NCI-H1105 (cell line): ENCODE results near the gene FGFR1OP2.
"Not testable (repeated sequence)": the region's sequence is repeated elsewhere in the genome, so short reads cannot be mapped to it uniquely, and the experiment has no call there.

Experiments
- DNase-seq: peaks from one replicate; lab custom pipeline; 2025; lab: John Stamatoyannopoulos, UW

FGFR1OP2 gene

DNA sequence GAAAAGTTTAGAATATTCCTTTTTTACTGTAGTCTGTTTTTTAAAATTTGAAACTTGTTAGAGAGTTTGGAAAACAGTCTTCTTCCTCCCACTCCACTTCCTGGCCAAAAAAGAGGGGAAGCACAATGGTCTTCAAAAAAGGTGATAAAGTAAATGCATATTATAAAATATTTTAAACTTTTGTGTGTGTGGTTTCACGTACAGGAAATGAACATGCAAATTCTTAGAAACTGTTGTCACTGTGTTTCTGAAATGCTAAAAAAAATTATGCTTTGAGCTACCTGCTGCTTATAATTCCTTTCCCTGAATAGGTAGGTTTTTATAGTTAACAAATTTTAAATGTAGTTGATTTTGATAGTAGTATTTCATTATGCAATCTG lies 2.9 kb downstream of the FGFR1OP2 start:
- DNase-seq, result no peak

DNA sequence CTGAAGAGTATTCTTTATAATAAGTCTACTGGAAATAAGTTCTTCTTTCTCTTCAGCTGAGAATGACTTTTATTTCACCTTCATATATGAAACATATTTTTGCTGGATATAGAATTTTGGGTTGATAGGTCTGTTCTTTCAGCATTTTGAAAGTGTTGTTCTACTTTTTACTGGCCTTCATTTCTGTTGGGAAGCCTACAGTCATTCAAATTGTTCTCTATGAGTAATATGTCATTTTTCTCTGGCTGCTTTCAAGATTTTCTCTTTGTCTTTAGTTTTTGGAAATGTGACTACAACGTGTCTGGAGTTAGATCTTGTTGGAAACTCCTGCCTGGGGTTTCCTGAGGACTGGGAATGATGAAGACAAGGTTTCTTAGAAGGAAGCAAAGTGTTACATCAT lies 10.0 kb downstream of the FGFR1OP2 start:
- DNase-seq, result no peak

DNA sequence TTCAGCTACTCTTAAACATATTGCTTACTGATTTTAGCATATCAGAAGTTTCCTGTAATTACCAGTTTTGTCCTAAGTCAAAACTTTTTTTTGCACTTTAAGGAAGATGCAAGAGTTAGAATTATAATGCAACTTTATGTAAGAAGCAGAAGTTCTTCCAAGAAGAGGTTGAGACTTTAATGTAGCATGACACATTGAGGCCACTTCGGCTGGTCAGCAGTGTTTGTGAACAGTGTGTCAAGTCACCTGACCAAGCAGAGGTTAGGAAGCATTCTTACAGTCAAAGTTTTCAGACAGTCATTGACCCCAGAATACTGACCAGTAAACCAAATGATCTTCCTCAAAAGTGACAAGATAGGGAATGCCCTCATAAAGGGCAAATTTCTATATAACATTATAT lies 15.2 kb downstream of the FGFR1OP2 start:
- no peak for DNase-seq

DNA sequence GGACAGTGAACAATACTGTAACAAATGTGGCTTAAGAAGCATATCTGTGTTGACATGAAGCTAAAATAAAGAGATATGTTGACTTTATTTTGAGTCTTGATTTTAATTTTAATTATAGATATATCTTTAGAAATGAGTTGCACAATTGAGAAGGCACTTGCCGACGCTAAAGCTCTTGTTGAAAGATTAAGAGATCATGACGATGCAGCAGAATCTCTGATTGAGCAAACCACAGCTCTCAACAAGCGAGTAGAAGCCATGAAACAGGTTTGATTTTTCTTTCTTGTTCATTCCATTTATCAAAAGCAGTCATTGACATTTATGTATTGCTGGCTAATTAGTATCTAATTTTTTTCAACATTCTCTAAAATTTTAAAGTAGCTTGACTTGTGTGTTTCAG lies 15.8 kb downstream of the FGFR1OP2 start:
- DNase-seq, result no peak

DNA sequence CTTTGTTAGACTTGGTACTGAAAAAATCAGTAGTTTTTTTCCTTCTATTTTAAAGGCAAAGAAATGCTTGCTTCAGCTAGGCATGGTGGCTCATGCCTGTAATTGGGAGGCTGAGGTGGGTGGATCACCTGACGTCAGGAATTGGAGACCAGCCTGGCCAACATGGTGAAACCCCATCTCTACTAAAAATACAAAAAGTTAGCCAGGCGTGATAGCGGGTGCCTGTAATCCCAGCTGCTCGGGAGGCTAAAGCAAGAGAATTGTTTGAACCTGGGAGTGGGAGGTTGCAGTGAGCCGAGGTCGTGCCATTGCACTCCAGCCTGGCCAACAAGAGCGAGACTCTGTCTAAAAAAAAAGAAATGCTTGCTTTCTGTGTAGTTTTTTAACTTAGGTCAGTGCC lies 23.1 kb downstream of the FGFR1OP2 start:
- not testable (repeated sequence) for DNase-seq

DNA sequence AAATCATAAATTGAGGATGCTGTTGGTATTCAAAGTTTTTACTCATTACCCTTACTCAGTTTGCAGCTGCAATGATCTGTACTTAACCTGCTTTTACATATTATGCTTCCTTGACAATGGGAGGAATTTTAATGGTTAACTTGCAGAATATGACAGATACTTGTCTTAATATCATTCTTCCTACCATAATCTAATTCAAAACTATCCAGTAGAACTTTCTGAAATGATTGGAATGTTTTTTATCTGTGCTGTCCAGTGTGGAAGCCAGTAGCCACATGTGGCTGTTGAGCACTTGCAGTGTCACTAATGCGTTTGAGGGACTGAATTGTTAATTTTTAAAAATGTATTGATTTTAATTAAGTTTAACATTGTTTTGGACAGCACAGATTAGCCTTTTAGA lies 23.5 kb downstream of the FGFR1OP2 start:
- no peak for DNase-seq

DNA sequence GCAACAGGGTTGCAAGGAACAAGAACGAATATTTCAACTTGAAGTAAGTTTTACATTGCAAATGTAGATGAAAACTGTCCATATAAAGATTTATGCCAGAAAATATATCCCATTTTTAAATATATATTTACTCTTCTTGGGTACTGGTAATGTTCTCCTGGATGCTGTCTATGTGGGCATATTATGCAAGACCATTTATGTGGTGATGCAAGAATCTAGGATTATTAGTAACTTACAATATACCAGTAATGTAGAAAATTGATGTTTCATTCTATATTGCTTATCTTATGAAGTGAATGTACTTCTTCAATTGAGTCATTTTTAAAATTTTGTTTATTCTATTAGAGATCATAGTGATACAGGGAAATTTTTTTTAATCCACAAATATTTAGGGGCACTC lies 25.1 kb downstream of the FGFR1OP2 start:
- DNase-seq, result no peak

DNA sequence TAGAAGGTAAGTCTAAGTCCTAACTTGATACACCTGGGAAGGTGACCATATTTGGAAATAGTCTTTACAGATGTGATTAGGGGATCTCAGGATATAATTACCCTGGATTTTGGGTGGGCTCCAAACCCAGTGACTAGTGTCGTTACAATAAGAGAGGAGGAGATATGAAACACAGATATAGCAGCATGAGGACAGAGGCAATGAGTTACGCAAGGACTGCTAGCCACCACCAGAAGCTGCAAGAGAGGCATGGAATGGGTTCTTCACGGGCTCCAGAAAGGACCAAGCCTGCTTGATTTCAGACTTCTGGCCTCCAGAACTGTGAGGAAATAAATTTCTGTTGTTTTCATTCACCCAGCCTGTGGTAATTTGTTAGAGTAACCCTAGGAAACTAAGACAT lies 28.6 kb downstream of the FGFR1OP2 start:
- DNase-seq, result no peak

DNA sequence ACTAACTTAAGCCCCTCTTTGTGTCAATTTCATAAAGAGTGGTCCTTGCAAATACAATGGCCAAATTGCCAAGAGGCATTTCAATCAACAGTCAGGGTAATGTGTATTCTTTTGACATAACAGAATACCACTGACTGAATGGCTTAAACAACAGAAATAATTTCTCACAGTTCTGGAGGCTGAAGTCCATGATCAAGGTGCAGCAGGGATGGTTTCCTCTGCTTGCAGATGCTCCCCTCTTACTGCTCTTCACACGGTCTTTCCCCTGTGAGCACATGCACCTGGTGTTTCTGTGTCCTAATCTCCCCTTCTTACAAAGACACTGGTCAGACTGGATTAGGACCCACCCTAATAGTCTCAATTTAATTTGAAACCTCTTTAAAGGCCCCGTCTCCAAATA lies 31.9 kb downstream of the FGFR1OP2 start:
- no peak for DNase-seq

DNA sequence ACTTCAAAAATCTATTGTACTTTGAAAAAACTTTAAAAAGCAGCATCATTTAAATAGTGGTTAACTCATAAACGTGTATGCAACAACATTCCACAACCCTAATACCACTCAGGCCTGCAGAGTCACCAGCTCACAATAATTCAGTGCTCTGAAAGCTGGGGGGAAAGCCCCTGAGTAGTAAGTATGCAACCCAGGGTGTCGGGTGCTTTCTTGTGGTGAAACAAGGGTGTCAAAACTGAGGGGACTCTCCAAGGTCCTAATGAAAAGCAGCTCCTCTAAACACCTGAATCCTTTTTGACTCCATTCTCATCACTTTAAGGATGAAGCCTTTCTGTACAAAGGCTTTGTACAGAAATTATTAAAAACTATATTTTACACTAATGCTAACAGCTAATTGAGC lies 33.7 kb downstream of the FGFR1OP2 start:
- DNase-seq, result no peak

DNA sequence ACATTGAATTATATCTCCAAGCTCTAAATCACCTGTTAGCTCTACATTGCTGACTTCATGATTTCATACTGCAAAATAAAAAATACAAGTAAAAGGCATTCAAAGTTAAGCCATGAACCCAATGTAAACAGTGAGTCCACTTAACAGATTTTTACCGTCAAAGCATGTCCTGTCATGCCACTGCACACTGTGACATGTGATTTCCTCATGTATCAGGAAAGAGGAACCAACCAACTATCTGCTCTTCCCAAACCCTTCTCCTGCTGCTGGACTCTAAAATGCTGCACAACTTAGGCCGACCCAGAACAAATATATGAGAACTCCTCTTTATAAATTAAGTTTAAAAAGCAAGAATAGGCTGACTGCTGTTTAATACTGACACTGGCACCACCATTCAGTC lies 38.4 kb downstream of the FGFR1OP2 start:
- DNase-seq, result no peak

DNA sequence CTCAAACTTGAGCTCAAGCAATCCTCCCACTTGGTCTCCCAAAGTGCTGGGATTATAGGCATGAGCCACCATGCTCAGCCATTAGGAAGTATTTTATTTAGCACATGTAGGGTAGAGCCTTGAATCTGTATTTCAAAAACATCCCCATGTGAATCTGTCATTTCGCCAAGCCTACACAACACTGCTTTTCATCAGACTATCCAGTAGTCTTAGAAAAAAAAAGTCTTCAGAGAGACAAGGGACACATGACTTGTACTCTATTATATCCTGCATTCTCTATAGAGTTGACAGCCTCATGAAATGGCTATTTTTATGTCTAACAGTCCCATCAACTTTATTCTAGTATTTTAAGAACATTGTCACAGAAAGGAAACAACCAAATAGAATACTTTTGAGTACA lies 40.5 kb downstream of the FGFR1OP2 start:
- DNase-seq, result no peak

DNA sequence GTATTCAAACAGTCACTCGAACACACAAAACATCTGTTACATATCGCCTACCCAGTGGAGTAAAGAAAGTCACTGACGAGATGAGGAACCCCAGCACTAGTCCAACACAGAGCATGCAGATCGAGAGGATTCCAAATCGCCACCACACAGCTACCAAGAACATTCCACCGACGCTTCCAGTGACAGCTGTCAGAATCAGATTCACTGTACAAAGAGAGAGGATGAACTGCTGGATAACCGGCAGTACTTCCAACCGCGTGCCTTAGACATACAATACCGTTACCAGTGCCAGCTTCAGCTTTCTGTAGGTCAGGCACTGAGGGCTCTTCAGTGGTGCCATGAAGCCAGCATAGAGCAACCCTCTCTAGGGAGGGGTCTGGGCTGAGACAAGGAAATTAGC lies 41.5 kb downstream of the FGFR1OP2 start:
- no peak for DNase-seq

DNA sequence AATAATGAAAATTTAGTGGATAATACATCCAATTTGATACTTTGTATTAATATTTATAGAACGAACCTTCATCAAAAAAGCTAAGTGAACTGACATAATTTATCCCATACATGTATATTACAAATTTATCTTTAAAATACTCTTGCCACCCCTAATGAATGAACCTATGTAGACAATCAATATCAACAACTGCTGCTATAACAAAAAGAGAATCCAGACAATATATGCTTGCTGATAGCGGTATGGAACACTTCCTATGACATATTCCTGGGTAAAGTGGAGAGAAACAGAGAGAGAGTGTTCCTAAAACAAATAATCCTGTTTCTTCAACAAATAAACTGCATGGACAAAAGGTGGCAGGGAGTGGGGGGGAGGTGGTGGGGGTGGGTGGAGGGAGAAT lies 44.6 kb downstream of the FGFR1OP2 start:
- no peak for DNase-seq

DNA sequence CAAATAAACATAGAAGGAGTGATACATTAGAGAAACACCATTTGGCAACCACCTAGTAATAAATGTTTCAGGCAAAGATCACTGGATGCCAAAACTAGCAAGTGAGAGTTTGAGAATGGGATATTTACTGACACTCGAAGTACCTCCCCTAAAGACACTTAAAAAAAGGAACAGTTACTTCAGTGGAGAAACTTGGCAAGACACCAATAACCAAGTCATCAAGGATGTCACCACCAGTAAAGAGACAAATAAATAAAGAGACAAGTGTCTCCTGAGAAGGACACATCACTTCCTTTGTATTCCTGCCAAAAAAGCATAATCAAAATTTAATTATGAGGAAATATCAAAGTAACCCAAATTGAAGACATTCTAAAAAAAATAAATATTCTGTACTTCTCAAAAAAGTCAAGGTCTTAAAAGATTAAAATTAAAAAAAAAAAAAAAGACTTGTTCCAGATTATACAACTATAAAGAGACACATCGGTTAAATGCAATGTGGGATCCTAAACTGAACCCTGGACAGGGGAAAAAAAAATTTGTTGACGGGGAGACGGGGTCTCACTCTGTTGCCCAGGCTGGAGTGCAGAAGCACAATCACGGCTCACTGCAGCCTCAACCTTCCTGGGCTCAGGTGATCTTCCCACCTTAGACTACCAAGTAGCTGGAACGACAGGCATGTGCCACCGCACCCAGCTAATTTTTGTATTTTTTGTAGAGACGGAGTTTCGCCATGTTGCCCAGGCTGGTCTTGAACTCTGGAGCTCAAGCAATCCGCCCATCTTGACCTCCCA lies 49.6 kb downstream of the FGFR1OP2 start:
- DNase-seq, result no peak

DNA sequence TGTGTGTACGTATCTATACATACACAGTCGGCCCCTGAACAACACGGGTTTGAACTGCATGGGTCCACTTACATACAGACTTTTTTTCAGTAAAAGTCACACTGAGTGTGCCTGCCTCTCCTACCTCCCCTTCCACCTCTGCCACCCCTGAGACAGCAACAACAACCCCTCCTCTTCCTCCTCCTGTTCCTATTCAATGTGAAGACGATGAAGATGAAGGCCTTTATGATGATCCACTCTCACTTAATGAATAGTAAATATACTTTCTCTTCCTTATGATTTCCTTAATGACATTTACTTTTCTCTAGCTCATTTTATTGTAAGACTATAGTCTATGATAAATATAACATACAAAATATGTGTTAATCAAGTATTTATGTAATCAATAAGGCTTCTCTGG lies 50.4 kb downstream of the FGFR1OP2 start:
- DNase-seq, result no peak

DNA sequence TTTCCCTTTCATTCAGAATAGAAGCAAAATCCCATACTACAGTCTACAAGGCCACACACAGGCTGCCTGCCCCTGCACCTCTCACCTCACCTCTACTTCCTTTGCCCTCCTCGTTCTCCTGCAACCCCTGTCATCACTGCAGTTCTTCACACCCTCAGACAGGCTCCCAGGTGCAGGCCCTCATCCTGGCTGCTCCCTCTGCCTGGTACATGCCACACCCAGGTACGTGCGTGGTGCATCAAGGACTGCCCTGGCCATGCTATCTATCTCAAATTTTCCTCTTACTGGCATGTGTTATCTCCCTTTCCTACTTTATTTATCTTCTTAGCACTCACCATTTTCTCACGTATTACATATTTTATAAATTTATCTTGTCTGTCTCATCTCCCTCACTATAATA lies 51.6 kb downstream of the FGFR1OP2 start:
- no peak for DNase-seq

DNA sequence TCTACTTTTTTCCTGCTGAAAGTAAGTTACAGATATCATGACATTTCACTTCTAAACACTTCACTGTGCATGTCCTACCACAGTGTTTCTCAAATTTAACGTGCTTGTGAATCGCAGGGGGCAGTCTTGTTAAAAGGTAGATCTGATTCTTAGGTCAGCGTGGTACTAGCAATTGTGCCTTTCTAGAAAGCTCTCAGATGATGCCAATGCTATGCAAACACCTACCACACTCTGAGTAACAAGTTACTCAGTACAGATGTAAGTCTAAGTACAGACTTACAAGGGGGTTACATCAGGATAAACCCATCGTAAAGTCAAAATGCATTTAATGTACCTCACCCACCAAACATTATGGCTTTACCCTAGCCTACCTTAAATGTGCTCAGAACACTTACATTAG lies 53.6 kb downstream of the FGFR1OP2 start:
- DNase-seq, result no peak

DNA sequence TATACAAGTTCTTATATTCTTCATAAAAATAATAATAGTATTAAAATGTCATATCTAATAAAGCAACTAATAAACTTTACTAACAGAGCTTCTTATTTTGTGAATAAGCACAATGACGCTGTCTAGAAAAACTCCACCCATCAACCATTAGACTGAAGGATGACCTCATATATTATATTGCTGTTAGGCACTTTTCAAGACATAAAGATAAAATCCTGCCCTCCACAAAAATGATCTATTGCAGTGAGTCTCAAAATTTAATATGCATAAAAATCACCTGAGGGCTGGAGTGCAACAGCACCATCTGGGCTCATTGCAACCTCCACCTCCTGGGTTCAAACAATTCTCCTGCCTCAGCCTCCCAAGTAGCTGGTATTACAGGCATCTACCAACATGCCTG lies 55.8 kb downstream of the FGFR1OP2 start:
- no peak for DNase-seq

DNA sequence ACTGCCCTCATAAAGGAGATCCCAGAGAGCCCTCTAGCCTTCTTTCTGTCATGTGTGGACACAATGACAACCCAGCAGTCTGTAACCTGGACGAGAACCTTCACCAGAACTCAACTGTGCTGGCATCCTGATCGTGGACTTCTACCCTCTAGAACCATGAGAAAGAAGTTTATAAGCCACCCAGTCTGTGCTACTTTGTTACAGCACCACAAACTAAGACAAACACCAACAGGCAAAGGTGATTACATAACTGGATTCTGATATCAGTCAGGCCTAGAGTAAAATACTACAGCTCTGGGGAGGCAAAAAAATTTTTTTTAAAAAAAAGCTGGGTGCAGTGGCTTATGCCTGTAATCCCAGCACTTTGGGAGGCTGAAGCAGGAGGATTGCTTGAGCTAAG lies 57.4 kb downstream of the FGFR1OP2 start:
- no peak for DNase-seq

DNA sequence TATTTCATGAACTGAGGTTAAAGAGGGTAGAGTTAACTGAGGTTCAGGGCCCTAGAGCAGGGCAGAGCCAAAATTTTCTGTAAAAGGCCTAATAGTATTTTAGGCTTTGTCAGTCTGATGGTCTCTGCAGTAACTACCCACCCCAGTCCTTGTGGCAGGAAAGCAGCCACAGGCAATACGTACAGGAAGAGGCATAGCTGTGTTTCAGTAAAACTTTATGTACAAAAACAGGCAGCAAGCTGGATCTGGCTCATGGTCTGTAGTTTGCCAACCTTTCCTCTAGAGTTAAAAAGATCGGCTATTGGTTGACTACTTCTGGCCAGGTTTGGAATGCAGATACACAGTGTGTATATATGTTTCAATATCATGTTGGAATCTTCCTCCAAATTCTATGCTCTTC lies 58.7 kb downstream of the FGFR1OP2 start:
- DNase-seq, result no peak

DNA sequence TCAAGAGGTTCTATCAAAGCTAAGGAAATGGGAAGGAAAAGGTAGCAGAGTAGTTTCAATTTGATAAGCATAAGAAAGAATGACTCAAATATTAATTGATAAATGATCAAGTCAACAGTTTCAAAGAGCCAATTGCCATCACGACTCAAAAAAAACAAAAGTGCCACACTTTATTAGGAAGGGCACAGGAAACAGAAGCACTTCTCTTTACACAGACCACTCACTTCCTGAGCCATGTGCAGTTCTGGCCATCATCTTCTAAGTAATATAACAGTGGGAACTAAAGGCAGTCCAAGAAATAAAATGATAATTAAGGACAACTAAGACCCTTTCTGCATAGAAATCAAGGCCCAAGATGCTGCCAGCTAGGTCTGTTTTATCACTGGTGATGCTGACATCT lies 62.7 kb downstream of the FGFR1OP2 start:
- DNase-seq, result no peak

DNA sequence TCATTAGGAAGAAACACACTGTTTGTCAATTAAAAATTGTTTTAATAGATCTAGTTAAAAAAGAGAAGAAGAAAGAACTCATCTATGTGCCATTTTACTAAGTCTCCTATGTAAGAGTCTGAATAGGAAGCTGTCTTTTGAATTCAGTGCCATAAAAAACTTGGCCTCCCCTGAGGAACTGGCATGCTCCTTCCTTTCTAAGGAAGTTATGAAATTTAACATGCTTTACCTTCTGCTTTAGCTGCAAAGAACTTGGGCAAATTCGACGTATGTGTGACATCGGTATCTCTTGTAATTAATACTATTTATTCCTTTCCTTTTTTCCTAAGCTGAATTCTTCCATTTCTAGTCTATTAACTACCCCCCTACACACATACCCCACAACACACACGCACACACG lies 63.4 kb downstream of the FGFR1OP2 start:
- no peak for DNase-seq

DNA sequence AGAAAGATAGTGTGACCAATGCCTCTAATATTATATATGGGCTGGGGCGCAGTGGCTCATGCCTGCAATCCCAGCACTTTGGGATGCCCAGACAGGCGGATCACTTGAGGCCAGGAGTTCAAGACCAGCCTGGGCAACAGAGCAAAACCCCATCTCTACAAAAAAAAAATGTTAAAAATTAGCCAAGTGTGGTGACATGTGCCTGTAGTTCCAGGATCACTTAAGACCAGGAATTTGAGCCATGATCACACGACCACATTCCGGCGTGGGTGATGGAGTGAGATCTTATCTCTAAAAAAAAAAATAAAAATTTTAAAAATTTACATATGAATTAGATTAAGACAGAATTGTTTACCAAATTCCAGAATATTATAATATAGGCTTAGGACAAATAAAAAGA lies 63.9 kb downstream of the FGFR1OP2 start:
- no peak for DNase-seq
